ENCODE data around the gene ODC1. TPM values are rescaled to one million over a fixed set of nuclear protein-coding genes. Genes with fewer than 3 reads are reported as not detected.
A peak's percentile ranks its signal among the peaks of the same experiment; 100 is the strongest.

Gene ODC1
- total RNA-seq, 1 donor from 2014 or later = 34.9 TPM

GRCh38 chr2:10390369-10390801 lies 57.7 kb downstream of the ODC1 start:
- no peak for DNase-seq (ENCODE audit: extremely low spot score in 2 of 2)
- Histone ChIP-seq H3K4me3 (no peak overlapping the region), H3K27me3 (no peaks in the 10 kb centered on the region), H3K4me1 (peaks cover 46% of the 10 kb centered on the region), H3K36me3 (no peaks in the 10 kb centered on the region), H3K27ac (no peak overlapping the region), H3K9me3 (no peaks in the 10 kb centered on the region)
- TF ChIP-seq POLR2A (IDR thresholded peaks at IDR 0.05) (no peak), POLR2AphosphoS5 (IDR thresholded peaks at IDR 0.05; ENCODE audit: insufficient read depth in 1 of 2, low read depth in 1 of 2) (no peak), CTCF (IDR thresholded peaks at IDR 0.05) (no peak)
- intact Hi-C loops (cut with DNase I) = no loop called here

Small RNAs within 50 kb of the gene (small RNA-seq; reads per million reads assigned to genes)
- 2.6 reads per million, percentile 70 among the genes with 10 or more reads in this experiment for gene SNORA80B

Other genes starting within 250 kb of the ODC1 start
- gene HPCAL1, start 145.4 kb downstream of the ODC1 start, total RNA-seq = 43.7 TPM
- 24.3 TPM for gene NOL10, start 241.6 kb upstream of the ODC1 start, total RNA-seq